ENCODE data around the gene SLC35C1.
A peak's percentile ranks its signal among the peaks of the same experiment; 100 is the strongest.

Gene SLC35C1

DNA sequence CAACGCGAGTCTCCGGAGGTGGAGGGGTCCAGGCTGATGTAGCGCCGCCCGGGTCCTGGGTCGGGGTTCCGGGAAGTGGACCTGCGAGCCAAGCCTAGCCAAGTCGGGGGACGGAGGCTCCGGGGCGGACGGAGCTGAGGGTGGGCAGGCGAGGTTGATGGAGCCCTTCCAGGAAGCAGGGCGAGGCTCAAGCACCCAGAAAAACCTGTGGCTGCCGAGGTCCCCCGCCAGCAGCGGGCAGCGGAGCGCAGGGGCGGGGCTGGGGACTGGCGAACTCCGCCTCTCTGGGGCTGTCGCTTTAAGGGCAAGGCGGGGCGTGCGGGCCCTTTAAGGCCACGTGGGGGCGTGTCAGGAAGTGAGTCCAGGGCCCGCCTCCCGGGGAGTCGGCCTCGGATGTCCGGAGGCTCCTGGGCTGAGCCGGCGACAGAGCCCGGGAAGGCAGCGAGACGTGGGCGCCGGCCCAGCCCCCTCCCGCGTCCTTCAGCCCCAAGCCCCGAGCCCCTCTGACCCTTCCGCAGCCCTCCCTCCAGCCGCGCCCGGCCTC lies at the start of gene SLC35C1:
TSS of gene SLC35C1 (plus strand) at position 389 of the 544 bp plus-strand sequence. CDS start 653 bp downstream, outside the sequence.
- DNase-seq, result peak; percentile 75

DNA sequence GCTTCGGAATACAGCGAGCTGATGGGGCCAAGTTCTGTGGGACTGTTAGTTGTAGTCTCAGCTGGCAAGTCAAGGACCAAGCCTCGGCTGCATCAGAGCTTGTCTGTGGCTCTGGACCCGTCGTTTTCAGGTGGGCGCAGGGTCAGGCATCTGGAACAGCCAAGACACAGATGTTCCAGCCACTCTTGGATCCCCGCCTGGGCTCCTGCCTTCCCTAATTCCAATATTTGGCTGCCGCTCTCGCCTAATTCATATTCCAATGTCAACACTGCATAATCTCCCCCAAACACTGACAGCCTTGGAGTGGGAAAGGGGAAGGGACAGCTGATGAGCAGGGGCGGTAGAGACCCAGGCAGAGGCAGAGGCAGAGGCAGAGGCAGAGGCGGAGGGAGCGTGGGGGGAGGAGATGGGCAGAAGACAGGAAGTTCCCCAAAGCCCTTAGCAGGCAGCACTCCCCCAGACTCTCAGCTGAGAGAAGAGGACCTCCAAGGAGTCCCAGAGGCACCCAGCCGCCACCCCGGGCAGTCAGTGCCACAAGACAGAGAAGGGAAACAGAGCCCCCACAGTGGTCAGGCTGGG lies 49.6 kb upstream of the SLC35C1 start:
- no peak for DNase-seq

DNA sequence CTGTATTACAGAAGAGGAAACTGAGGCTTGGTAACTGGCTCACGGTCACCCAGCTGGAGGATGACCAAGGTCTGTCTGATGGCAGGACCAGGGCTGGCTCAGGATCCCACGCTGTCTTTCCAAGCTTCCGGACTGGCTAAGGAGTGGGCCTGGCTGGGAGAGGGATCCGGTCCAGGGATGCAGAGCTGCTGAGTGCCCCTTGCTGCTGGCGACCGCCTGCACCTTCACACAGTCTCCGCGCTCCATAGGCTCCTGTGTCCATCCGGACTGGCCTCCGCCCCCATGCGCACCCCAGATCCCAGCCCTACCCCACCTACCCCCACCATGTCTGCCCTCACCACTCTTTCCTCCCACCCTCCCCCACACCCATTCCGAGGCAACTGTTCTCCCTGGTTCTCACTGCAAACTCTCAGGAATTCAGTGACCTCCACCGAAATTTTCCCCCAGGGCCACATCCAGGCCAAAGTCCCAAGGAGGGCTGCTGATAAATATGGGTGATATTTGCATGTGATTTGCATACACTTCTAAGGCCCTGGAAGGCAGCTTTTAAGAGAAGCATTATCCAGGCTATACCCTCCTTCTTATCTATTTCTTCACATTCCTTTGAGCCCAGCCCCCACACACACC lies 48.5 kb upstream of the SLC35C1 start:
- DNase-seq, result no peak

DNA sequence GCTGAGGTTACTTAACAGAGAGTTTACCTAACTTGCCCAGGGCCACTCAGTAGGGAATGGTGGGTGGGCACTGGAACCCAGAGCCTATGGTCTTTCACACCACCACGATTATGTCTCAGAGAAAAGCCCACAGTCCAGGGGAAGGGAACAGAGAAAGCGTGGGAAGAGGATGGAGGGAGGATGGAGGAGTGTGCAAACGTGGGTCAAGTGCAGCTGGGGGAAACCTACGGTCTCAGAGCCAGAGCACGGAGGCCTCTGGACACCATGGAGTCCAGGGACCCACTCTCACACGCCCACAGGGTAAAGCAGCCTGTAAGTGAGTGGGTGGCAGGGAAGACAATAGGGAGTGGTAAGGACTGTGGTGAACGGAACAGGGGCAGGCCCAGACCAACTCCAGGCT lies 47.3 kb upstream of the SLC35C1 start:
- no peak for DNase-seq

DNA sequence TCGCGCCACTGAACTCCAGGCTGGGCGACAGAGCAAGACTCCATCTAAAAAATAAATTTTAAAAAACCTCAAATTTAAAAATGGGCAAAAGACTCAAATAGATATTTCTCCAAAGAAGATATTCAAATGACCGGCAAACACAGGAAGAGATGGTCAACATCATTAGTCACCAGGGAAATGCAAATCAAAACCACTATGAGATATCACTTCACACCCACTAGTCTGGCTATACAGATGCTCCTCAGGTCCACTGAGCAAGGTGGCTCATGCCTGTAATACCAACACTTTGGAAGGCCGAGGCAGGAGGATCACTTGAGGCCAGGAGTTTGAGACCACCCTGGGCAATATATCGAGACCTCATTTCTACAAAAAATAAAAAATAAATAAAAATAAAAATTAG lies 43.3 kb upstream of the SLC35C1 start:
- DNase-seq, result no peak

DNA sequence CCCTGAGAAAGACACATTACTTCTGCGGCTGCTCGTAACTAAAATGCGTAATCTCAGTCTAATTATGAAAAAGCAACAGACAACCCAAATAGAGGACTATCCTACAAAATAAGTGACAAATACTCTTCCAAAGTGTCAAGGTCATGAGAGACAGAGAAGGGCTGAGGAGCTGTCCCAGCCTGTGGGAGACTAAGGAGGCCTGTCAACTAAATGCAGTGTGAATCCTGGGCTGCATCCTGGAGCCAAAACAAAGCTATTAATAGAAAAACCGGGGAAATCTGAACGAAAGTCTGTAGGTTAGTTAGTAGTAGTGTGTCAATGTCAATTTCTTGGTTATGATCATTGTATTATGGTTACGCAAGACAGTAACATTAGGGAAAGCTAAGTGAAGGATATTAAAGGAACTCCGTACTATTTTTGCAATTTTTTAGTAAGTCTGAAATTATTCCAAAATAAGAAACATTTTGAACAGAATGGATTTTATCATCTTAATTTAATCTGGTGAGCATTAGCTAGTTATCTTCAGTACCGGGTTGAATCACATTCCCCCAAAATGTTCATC lies 39.8 kb upstream of the SLC35C1 start:
- DNase-seq, result no peak

DNA sequence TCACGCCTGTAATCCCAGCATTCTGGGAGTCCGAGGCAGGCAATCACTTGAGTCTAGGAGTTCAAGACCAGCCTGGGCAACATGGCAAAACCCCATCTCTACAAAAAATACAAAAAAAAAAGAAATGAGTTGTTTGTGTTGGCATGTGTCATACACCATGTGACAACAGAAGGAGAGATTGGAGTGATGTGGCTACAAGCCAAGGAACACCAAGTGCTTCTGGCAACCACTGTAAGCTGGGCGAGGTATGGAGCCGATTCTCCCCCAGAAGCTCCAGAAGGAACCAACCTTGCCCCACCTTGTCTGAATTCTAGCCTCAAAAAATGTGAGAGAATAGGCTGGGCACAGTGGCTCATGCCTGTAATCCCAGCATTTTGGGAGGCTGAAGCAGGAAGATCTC lies 39.1 kb upstream of the SLC35C1 start:
- no peak for DNase-seq

DNA sequence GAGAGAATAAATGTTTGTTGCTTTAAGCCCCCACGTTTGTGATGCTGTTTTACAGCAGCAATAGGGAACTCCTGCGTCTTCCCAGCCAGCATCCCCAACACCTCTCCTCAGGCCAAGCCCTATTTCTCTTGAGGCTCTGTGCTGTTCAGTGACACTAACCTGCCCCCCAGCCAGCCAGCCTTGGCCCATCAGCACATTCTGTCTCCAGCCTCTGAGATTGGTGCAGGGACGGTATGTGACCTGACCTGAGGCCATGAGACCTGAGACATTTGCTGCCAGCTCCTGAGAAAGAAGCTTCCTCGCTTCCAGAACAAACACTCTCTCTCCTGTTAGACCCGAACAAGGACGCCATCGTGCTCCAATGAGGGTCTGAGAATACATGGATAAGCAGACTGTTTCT lies 38.5 kb upstream of the SLC35C1 start:
- DNase-seq, result no peak

DNA sequence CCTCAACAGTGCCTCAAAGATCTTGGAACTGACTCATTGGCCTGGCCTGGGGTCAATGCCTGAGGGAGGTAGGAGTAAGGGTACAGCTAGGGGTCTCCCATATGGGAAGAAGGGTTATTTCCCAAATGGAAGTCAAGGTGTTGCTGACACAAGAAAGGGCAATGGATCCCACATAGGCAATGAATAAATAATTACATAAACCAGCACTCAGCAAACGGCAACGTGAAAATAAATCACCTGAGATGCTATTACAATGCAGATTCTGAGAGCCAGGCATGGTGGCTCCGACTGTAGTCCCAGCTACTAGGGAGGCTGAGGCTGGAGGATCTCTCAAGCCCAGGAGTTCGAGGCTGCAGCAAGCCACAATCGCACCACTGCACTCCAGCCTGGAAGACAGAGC lies 36.5 kb upstream of the SLC35C1 start:
- no peak for DNase-seq

DNA sequence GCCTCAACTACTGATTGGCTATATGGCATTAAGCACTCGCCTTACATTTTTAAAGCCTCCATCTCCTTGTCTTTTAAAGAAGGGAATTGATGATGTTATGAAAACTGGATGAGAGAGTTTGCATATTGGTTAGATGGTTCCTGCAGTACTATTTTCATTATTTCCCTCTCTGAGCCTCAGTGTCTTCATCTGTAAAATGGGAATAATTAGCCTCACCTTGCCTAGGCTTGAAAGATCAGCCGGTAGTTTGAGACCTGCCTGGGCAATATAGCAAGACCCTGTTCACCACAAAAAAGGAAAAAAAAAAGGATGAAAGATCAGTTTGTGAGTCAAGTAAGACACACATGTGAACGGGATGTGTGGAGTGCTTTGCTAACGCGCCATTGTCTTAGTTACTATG lies 35.0 kb upstream of the SLC35C1 start:
- DNase-seq, result no peak

DNA sequence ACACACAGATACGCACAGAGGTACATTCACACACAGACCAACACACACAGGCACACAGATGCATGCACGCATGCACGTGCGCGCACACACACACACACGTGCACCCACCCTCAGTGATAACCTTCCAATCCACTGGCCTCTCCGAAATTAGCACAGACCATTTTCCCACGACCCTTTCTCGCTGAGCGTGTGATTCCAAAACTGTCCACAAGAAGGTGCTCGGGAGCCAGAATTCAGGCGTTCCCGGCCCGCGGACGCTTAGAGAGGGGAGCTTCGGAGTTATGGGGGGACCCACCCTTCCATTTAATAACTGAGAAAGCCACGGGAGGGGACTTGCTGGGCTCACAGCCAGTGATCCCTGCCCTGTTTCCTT lies 33.8 kb upstream of the SLC35C1 start:
- DNase-seq, result peak; percentile 33

DNA sequence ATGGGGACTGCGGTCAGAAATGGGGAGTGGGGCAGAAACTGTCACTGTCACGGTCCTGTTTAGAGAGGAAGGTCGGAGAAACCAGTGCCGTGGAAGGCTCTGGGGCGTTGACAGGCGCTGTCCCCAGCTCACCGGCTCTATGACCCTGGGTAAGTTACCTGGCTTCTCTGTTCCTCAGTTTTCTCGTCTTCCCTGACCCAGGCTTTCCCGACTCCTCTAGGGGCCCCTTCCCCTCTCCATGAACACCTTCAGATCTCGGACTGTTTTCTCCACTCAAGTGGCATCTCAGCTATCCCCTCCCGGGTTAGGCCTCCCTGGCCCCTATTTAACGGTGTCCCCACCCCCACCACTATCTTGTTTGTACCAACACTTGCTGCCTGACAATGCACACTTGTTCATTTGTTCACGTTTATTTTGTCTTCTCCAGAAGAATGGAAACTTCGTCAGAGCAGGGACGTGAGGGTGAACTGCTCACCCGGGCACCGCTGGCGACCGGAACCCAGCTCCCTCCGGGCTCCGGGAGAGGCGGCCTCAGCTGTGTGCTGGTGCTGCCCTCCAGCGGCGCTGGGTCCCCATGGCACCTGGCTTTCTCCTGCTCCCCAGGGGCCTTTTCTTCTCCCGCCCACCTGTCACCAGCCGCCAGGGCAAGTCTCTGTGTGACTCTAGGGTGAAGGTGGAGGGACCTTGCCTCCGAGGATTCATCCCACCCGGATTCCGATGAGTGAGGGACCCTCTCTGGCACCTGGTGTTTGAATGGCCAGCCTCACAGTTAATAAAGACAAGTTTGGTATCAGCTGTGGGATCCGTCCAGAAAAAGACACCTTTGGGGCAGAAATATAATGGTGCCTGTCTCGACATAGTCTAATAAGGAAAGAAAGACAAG lies 33.1 kb upstream of the SLC35C1 start:
- peak; percentile 69 for DNase-seq

DNA sequence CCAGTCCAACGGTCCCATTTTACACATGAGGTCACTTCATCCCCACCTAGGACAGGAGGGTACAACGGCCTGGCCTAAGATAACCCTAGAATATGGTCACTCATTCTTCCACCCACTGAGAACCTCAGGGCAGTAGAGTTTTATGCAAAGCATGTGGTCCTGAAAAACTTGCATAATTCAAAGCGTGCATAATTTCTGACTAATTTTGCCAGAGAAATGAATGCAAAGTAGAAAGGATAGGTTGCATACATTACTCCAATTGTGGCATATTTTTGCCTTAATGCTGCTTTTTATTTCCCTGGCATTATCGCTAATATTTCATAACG lies 32.5 kb upstream of the SLC35C1 start:
- DNase-seq, result no peak

DNA sequence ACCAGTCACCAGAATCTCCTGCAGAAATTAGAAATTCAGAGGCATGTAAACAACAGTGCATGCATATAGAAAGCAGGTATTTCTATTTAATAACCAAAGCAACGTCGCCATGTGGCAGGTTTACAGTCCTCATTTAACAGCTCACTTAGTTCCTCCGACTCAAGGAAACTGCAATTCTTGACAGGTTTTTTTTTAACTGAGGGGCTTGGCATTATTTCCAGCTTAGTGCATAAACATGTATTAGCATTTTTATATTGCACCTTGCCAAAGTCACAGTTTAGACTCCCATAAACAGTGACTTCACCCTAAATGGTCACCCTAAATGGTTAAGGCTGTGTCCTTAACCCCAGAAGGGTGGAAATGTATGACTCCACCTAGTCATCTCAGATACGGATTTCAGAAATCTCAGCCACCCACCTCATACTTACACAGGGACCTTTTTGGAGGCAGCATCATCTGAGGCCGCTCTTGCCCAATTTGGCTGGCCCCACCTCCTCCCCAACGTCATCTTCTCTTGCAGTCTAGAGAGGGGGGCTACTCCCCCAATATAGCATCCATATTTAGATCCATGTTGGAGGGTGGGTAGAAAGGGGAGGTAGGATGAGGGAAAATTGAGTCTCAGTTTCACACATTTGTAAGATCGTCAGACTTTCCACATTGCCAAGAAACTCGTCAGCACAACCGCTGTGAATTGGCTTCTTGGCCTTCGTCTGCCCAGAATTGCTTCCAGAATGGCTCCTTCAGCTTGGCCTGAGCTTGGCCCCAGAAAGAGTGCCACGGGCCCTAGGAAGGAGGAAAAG lies 31.8 kb upstream of the SLC35C1 start:
- DNase-seq, result no peak

DNA sequence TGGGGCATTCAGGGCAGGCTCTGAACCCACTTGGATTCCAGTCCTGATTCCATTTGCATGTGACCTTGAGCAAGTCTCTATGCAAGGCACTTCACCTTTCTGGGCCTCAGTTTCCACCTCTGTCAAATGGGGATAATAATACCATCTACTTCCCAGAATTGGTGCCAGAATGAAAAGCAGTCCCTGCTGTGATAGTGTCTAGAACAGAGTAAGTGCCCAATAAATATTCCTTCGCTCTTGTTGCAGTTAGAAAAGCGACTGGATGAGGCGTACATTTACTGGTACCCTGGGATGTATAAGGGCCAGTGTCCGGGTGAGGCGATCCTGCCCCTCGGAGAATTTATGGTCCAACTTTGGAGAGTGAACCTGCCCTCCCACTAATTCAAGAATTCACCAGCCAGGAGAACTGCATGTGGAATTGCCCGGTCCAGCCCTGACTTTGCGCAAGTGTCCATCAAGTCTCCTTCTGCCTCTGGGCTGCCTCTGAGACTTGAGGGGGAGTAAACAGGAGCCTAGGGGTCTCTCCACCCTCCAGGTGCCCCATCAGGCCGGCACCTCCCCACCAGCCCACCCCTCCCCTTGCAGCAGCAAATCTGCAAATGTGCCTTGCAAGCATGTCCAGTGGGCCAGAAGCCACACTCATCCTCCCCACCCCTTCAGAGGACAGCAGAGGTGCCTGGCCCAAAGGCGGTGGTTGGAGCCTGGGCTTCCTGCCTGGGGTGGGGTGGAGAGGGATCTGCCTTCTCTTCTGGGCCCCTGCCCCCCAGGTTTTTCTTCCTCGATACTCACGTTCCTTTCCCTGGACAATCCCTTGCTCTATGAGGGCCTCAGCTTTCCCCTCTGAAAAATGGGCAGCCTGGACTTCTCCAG lies 30.9 kb upstream of the SLC35C1 start:
- DNase-seq, result no peak

DNA sequence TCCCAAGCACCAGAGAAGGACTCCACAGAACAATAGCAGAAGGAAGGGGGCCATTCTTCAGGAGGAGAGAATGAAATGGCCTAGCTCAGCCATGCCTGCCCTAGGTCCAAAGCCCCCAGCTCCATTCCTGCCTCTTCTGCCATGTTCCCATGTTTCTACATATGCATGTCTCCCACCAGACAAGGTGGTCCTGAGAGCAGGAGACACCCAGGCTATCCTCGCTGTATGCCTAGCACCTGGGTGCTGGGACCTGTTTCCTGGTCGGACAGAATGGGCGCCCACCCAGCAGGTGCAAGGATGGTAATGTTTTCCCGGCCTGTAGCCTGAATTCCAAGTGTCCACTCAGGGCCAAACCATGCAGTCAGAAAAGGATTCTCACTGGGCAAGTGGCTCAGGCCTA lies 30.2 kb upstream of the SLC35C1 start:
- no peak for DNase-seq

DNA sequence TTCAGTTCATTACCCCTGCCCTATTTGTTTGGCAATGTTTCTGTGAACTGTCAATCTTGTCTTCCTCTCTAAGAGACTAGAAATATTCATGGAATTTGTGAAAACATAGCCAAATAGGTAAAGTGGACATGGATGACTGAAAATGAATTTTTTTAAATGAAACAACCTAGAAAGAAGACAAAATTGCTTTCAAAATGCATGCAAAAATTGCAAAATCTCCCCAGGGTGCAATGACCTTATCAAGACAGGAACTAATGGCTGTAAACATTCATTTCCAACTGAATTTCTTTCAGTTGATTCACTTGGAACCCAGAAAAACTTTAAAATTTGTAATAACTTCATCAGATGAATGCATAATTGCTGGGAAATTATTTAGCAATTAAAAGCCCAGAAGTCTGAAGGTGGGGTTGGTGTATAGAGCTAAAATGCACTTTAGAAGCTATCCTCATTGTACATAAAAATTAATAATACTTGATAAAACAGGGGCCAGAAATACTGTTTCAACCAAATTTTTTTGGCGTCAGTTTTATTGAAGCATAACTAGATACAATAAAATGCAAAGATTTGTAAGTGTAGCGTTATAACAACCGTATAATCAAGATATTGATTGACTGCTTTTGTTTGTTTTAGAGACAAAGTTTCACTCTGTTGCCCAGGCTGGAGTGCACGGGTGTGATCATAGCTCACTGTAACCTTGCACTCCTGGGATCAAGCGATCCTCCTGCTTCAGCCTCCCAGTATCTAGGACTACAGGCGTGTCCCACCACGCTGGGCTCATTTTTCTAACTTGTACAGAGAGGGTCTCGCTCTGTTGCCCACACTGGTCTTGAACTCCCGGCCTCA lies 27.6 kb upstream of the SLC35C1 start:
- DNase-seq, result no peak

DNA sequence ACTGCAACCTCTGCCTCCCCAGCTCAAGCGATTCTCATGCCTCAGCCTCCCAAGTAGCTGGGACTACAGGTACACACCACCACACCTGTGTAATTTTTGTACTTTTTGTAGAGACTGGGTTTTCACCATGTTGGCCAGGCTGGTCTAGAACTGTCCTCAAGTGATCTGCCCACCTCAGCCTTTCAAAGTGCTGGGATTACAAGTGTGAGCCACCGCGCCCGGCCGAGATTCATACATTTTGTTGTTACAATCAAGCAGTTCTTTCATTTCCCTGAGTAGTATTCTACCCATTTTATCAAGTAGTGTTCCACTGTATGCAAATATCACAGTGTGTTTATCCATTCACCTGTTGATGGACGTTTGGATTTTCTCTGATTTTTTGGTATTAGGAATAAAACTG lies 26.6 kb upstream of the SLC35C1 start:
- no peak for DNase-seq

DNA sequence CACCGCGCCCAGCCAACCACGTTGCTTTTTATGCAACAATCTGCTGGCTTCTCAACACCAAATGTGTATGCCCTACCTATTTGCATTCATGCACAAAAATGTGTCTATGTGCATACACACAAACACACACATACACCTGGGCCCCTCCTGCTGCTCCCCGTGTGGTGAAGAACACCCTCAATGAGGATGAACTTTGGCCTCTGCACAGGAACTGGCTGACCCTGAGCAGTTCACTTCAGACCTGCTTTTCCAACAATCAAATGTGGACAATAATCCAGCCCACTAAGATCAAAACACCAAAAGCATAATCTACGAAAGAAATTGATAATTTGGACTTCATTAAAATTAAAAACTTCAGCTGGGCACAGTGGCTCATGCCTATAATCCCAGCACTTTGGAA lies 25.3 kb upstream of the SLC35C1 start:
- DNase-seq, result no peak

DNA sequence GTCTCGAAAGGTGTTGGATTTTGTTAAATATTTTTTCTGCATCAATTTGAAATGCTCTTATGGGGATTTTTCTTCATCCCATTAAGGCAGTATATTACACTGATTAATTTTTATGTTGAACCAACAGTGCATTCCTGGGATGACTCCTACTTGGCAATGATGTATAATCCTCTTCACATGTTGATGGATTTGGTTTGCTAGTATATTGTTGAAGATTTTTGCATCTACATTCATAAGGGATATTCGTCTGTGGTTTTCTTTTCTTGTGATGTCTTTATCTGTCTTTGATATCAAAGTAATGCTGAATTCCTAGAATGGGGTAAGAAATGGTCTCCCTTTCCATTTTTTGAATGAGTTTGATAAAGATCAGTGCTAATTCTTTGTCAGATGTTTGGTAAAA lies 18.7 kb upstream of the SLC35C1 start:
- no peak for DNase-seq

DNA sequence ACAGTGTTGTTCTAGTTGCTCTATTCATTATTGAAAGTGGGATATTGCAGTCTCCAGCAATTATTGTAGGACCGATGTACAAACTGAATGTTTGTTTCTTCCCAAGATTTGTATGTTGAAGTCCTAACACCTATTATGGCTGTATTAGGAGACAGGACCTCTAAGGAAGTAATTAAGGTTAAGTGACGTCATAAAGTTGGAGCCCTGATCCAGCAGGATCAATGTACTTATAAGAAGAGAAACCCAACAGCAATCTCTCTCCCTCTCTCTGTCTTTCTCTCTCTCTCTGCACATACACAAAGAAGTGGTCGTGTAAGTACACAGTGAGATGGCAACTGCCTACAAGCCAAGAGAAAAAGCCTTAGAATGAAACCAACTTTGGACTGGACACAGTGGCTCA lies 16.1 kb upstream of the SLC35C1 start:
- DNase-seq, result no peak

All from NCI-H1694 treated with DMSO at 0.1 percent for 48 hours (cell line).